GM23248 (cell line): ENCODE data around the gene RPS19BP1. TPM values are rescaled to one million over a fixed set of nuclear protein-coding genes. Genes with fewer than 3 reads are reported as not detected.

Experiments used
- DNase-seq: peaks from one replicate; pipeline ENCODE4 v3.0.0-alpha.2; 2015
- H2AFZ ChIP-seq: fragments of 200-600 bp; sonication (generic); 2 replicates; pipeline ENCODE4 v1.6.1; 2016; ENCODE audit warnings: antibody characterized with exemption
- H3F3A ChIP-seq: fragments of 200-600 bp; sonication (generic); 2 replicates; pipeline ENCODE4 v1.6.1; 2016; ENCODE audit warnings: mild to moderate bottlenecking, antibody characterized with exemption, mixed run types; ENCODE audit not compliant: insufficient read depth
- H3K27ac ChIP-seq: fragments of 200-600 bp; sonication (generic); 2 replicates; pipeline ENCODE4 v1.5.1; 2016; ENCODE audit warnings: mild to moderate bottlenecking
- H3K27me3 ChIP-seq: fragments of 200-600 bp; sonication (generic); replicated peaks from 2 replicates; pipeline ENCODE4 v1.6.1; 2016; ENCODE audit warnings: mild to moderate bottlenecking; ENCODE audit not compliant: insufficient read depth
- H3K36me3 ChIP-seq: fragments of 200-600 bp; sonication (generic); 2 replicates; pipeline ENCODE4 v1.6.1; 2016; ENCODE audit warnings: low read depth, mild to moderate bottlenecking
- H3K4me1 ChIP-seq: fragments of 200-600 bp; sonication (generic); 2 replicates; pipeline ENCODE4 v1.6.1; 2016; ENCODE audit warnings: mild to moderate bottlenecking; ENCODE audit not compliant: insufficient read depth
- H3K4me2 ChIP-seq: fragments of 200-600 bp; sonication (generic); one replicate; pipeline ENCODE4 v1.6.1; 2016; ENCODE audit warnings: mild to moderate bottlenecking; ENCODE audit not compliant: unreplicated experiment
- H3K4me3 ChIP-seq: fragments of 200-600 bp; sonication (generic); 2 replicates; pipeline ENCODE4 v1.5.1; 2016; ENCODE audit warnings: mild to moderate bottlenecking
- H3K79me2 ChIP-seq: fragments of 200-600 bp; sonication (generic); 2 replicates; pipeline ENCODE4 v1.6.1; 2016; ENCODE audit warnings: mild to moderate bottlenecking; ENCODE audit not compliant: insufficient read depth
- H3K9ac ChIP-seq: fragments of 200-600 bp; sonication (generic); 2 replicates; pipeline ENCODE4 v1.6.1; 2016; ENCODE audit warnings: mild to moderate bottlenecking
- H3K9me2 ChIP-seq: fragments of 200-600 bp; sonication (generic); 2 replicates; pipeline ENCODE4 v1.6.1; 2016; ENCODE audit warnings: mixed run types, mild to moderate bottlenecking, moderate library complexity; ENCODE audit not compliant: insufficient read depth
- H3K9me3 ChIP-seq: fragments of 200-600 bp; sonication (generic); one replicate; pipeline ENCODE4 v1.6.1; 2017; ENCODE audit warnings: low read depth
- H4K20me1 ChIP-seq: fragments of 200-600 bp; sonication (generic); 2 replicates; pipeline ENCODE4 v1.6.0; 2016; ENCODE audit not compliant: insufficient read depth
- EZH2 ChIP-seq: fragments of 200-600 bp; sonication (generic); IDR thresholded peaks from 2 replicates; pipeline ENCODE4 v1.6.1; 2018; ENCODE audit warnings: antibody characterized with exemption, mild to moderate bottlenecking; ENCODE audit not compliant: insufficient read depth, poor library complexity, severe bottlenecking
- EZH2phosphoT487 ChIP-seq: fragments of 200-600 bp; sonication (generic); IDR thresholded peaks from 2 replicates; pipeline ENCODE4 v1.6.1; 2018; ENCODE audit warnings: antibody characterized with exemption, moderate library complexity, mild to moderate bottlenecking, low read depth; ENCODE audit not compliant: insufficient read depth
- WGBS, 2 experiments: methylation state at CpG; one replicate each; pipeline ENCODE4 v1.1.6; 2015 to 2017; ENCODE audit warnings: low lambda C conversion rate in 2 of 2, low coverage in 1 of 2; ENCODE audit errors: missing lambda C conversion rate in 2 of 2; 5-methylcytosine and 5-hydroxymethylcytosine counted together
- in situ Hi-C: fragments of 300-500 bp; cut with MboI; formaldehyde crosslinking; loops from 2 replicates; pipeline ENCODE4 v1.15.0; 2020
- polyA plus RNA-seq: library from polyadenylated mRNA; unstranded; fragments of >200 nt; fragmentation: Nextera tagmentation; extraction: Ambion mirVana; gene quantifications from 2 replicates; pipeline ENCODE4 v1.2.1, GENCODE V29; 2016
- total RNA-seq: library from RNA; depleted of rRNA; stranded (reverse); fragments of >200 nt; shearing (Covaris generic); gene quantifications from 2 replicates; pipeline ENCODE4 v1.2.3, GENCODE V29; 2014

The RPS19BP1 gene
- total and polyA plus RNA-seq, 2 experiments from 2014 or later: 93.9 to 114 TPM

DNA sequence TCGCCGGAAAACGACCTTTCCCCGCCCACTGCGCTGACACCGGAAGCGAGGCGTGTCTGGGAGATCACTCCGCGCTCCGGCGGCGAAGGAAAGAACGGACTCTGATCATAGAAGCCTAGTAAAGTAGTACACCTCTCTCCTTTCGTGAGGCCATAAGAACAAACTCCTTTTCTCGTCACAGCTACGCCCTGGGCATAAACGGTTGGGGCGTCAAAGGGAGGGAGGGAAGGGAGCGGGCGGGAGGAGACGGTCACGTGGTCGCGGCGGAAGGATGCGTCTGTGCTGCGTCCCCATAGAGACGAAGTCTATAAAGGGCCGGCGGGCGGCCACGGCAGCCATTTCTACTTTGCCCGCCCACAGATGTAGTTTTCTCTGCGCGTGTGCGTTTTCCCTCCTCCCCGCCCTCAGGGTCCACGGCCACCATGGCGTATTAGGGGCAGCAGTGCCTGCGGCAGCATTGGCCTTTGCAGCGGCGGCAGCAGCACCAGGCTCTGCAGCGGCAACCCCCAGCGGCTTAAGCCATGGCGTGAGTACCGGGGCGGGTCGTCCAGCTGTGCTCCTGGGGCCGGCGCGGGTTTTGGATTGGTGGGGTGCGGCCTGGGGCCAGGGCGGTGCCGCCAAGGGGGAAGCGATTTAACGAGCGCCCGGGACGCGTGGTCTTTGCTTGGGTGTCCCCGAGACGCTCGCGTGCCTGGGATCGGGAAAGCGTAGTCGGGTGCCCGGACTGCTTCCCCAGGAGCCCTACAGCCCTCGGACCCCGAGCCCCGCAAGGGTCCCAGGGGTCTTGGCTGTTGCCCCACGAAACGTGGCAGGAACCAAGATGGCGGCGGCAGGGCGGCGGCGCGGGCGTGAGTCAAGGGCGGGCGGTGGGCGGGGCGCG lies 12.1 kb downstream of the RPS19BP1 start, which contains the start of gene ATF4:
Gene ATF4 (plus strand): TSS at position 337 of the 880 bp plus-strand sequence. CDS start 884 bp downstream, outside the sequence.
- no peak for TF ChIP-seq EZH2
- in situ Hi-C loops: no loop called here
- Histone ChIP-seq H3K36me3 (peaks cover 25% of the 10 kb centered on the region), H3K4me2 (peak within 1 kb of the TSS; percentile 99), H2AFZ (peak within 1 kb of the TSS; percentile 84), H3K9ac (peak within 1 kb of the TSS; percentile 99), H3K4me1 (peaks cover 20% of the 10 kb centered on the region), H3K27me3 (no peaks in the 10 kb centered on the region), H3K9me3 (no peaks in the 10 kb centered on the region), H3K4me3 (peak within 1 kb of the TSS; percentile 86), H3K79me2 (peaks cover 66% of the 10 kb centered on the region), H3F3A (peaks cover 69% of the 10 kb centered on the region), H3K9me2 (no peaks in the 10 kb centered on the region), H4K20me1 (peaks cover 14% of the 10 kb centered on the region; the same call in 1 of the 2 replicates), H3K27ac (peak within 1 kb of the TSS; percentile 96)
- 0 to 1% methylated on average over 51 to 75 of the region's 86 CpGs for WGBS, 2 experiments
- peak; percentile 92 for DNase-seq

DNA sequence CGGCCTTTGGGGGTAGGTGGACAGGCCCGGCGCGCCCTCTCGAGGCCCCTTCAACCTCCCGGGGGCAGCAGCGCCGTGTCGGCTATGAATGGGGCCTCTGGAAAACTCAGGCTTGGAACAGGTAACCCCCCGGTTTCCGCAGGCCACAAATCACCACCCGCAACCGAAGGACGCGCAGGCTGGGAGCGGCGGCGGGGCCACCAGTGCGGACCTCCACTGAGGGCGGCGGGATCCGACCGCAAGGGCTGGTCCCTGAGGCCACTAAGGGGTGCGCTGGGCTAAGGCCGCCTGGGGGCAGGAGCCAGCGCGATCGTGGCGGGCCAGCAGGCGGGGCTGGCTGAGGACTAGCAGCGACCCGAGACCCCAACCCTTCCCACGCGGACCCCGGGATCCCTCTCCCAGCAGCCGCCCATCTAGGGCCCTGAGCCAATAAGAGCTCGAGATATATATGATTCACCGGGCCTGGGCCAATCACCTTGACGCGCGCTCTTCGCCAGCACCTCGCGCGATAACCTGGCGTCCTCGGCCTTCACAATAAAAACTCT lies 12.8 kb downstream of the RPS19BP1 start:
- peaks cover 65% of the 10 kb centered on the region for H3F3A ChIP-seq
- H3K4me3 ChIP-seq: peak overlapping the region; percentile 86
- no peaks in the 10 kb centered on the region for H3K9me2 ChIP-seq
- peak overlapping the region; percentile 96 for H3K27ac ChIP-seq
- peaks cover 20% of the 10 kb centered on the region for H3K4me1 ChIP-seq
- 0 to 1% methylated on average over 40 to 46 of the region's 47 CpGs for WGBS, 2 experiments
- peak; percentile 100 for DNase-seq
- peak overlapping the region; percentile 75 for H3K4me2 ChIP-seq
- peaks cover 73% of the 10 kb centered on the region for H3K79me2 ChIP-seq
- H3K9me3 ChIP-seq: no peaks in the 10 kb centered on the region
- peak overlapping the region; percentile 99 for H3K9ac ChIP-seq
- no peak for TF ChIP-seq EZH2phosphoT487
- no peak for TF ChIP-seq EZH2
- in situ Hi-C loops: loop anchor here (10.0 kb wide), 1 partner anchor 365 kb away; the partner anchor contains the start of gene CBX7
- H3K36me3 ChIP-seq: peaks cover 33% of the 10 kb centered on the region
- peak overlapping the region; percentile 84 for H2AFZ ChIP-seq
- no peaks in the 10 kb centered on the region for H3K27me3 ChIP-seq
- peaks cover 14% of the 10 kb centered on the region; the same call in 1 of the 2 replicates for H4K20me1 ChIP-seq

DNA sequence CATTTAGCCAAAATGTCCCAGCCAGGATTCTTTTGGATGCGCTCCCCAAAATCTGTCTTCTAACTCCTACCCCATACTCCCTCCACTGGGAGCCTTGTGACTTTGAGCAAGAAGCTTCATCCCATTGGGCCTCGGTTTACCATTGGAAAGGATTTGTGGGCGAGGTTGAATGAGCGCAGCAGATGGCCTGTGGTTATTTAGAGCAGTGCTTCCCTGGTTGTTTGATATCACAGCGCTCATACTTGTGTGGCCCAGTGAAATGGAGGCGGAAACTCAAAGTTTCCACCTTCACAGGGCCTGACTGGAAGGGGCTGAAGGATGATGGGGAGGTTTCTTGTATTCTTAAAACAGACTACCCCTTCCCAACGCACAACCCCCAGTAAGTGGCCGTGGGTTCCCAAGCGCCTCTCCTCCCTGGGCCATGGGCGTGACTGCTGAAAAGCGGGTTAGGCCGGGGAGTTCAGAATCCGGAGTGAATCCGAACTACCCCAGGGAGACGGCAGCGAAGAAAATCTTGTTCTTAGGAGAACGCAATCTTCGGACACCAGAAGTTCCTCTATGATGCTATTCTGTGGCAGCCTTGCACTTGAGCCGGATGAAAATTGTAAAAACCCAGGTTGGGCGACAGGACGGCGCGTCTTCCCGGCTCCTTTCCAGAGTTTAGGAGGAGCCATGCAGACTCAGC lies 13.4 kb downstream of the RPS19BP1 start:
- H3K79me2 ChIP-seq: peaks cover 76% of the 10 kb centered on the region
- in situ Hi-C loops: loop anchor here (10.0 kb wide), 1 partner anchor 364 kb away; the partner anchor contains the start of gene CBX7

More for the DNA sequence above, 13.4 kb downstream of the RPS19BP1 start:
- 11 to 12% methylated on average over 24 of the region's 24 CpGs for WGBS, 2 experiments
- H3K9ac ChIP-seq: peak overlapping the region; percentile 99
- peaks cover 61% of the 10 kb centered on the region for H3F3A ChIP-seq
- TF ChIP-seq EZH2phosphoT487 (no peak), EZH2 (no peak)
- peak overlapping the region; percentile 58 for H2AFZ ChIP-seq
- no peaks in the 10 kb centered on the region for H3K9me2 ChIP-seq
- H3K4me3 ChIP-seq: peak overlapping the region; percentile 86
- no peaks in the 10 kb centered on the region for H3K9me3 ChIP-seq
- peak overlapping the region; percentile 96 for H3K27ac ChIP-seq
- H3K4me2 ChIP-seq: peak overlapping the region; percentile 75
- H4K20me1 ChIP-seq: peaks cover 14% of the 10 kb centered on the region; the same call in 1 of the 2 replicates
- DNase-seq: no peak
- H3K27me3 ChIP-seq: no peaks in the 10 kb centered on the region
- H3K36me3 ChIP-seq: peaks cover 35% of the 10 kb centered on the region
- peaks cover 20% of the 10 kb centered on the region for H3K4me1 ChIP-seq
